T-cell (primary cell): Measurements from ENCODE around the gene C12orf43. TPM values are rescaled to one million over a fixed set of nuclear protein-coding genes. Genes with fewer than 3 reads are reported as not detected.

Experiments used
- ATAC-seq, 4 experiments: fragments of 200-7000 bp in 3 of 4; fragments of 150-1000 bp in 1 of 4; cut with Tn5 transposase; replicated peaks in 1 of 4; 1 replicate in 3 of 4; 2 replicates in 1 of 4; pipeline ENCODE4 v1.10.0; 2021; ENCODE audit warnings: moderate library complexity in 3 of 4, mild to moderate bottlenecking in 2 of 4, moderate number of reproducible peaks in 1 of 4
- CTCF ChIA-PET, 2 donors: fragments of 300-600 bp; sonication (Branson Sonifier 250); formaldehyde crosslinking; loops; one replicate each; lab custom pipeline; 2022; ENCODE audit warnings: antibody characterized with exemption in 2 of 2; lab: Charles Lee
- POLR2A ChIA-PET, 2 donors: fragments of 300-600 bp; sonication (Branson Sonifier 250); formaldehyde crosslinking; loops; one replicate each; lab custom pipeline; 2022; ENCODE audit warnings: antibody characterized with exemption in 2 of 2; lab: Charles Lee
- DNase-seq, 35 experiments: peaks; one replicate each; pipeline versions ENCODE4 v3.0.0 to v3.0.0-alpha.2; 2013 to 2023
- H3K27ac ChIP-seq: one replicate; pipeline ENCODE4 v1.5.1; 2013; ENCODE audit warnings: low read length
- H3K27me3 ChIP-seq, 2 experiments: replicated peaks in 1 of 2; 1 replicate in 1 of 2; 2 replicates in 1 of 2; pipeline versions ENCODE4 v1.6.1 to v1.7.0; 2013; ENCODE audit warnings: low read length in 1 of 2, mixed read lengths in 1 of 2; ENCODE audit not compliant: control insufficient read depth in 2 of 2, insufficient read depth in 2 of 2; ENCODE audit errors: extremely low read depth in 1 of 2
- H3K36me3 ChIP-seq, 2 donors: 1 replicate in 1 of 2; 2 replicates in 1 of 2; pipeline versions ENCODE4 v1.6.1 to v1.7.0; 2013; ENCODE audit warnings: low read length in 1 of 2; ENCODE audit not compliant: control insufficient read depth in 2 of 2, insufficient read depth in 1 of 2; ENCODE audit errors: extremely low read depth in 1 of 2
- H3K4me1 ChIP-seq, 2 experiments: 1 replicate in 1 of 2; 2 replicates in 1 of 2; pipeline versions ENCODE4 v1.6.1 to v1.7.0; 2013; ENCODE audit warnings: low read length in 2 of 2, mixed read lengths in 1 of 2; ENCODE audit not compliant: insufficient read depth in 2 of 2, control insufficient read depth in 1 of 2; ENCODE audit errors: extremely low read depth in 1 of 2
- H3K4me3 ChIP-seq, 2 donors: 1 replicate in 1 of 2; 2 replicates in 1 of 2; pipeline versions ENCODE4 v1.5.1 to v1.7.0; 2013; ENCODE audit warnings: mild to moderate bottlenecking in 2 of 2, low read length in 1 of 2, moderate library complexity in 1 of 2; ENCODE audit not compliant: control insufficient read depth in 1 of 2; ENCODE audit errors: extremely low read depth in 1 of 2
- H3K9me3 ChIP-seq: 2 replicates; pipeline ENCODE4 v1.7.0; 2013
- H3K27ac Mint-ChIP-seq, 2 donors: one replicate each; pipeline ENCODE4 v1.8.0; 2020 to 2021; ENCODE audit warnings: mild to moderate bottlenecking in 2 of 2, mixed read lengths in 2 of 2
- H3K27me3 Mint-ChIP-seq, 2 donors: one replicate each; pipeline ENCODE4 v1.8.0; 2021 to 2022; ENCODE audit warnings: mixed read lengths in 2 of 2
- H3K36me3 Mint-ChIP-seq: one replicate; pipeline ENCODE4 v1.8.0; 2021; ENCODE audit warnings: mixed read lengths
- H3K4me1 Mint-ChIP-seq, 3 donors: one replicate each; pipeline ENCODE4 v1.8.0; 2020 to 2022; ENCODE audit warnings: mixed read lengths in 3 of 3, mild to moderate bottlenecking in 1 of 3
- H3K4me3 Mint-ChIP-seq, 3 donors: one replicate each; pipeline ENCODE4 v1.8.0; 2020 to 2022; ENCODE audit warnings: mild to moderate bottlenecking in 3 of 3, mixed read lengths in 3 of 3, moderate library complexity in 3 of 3
- H3K9me3 Mint-ChIP-seq, 3 donors: one replicate each; pipeline ENCODE4 v1.8.0; 2020 to 2022; ENCODE audit warnings: mixed read lengths in 3 of 3
- WGBS: methylation state at CpG from one replicate; pipeline ENCODE4 v1.1.5; 2013; ENCODE audit warnings: missing lambda C conversion rate; ENCODE audit not compliant: insufficient coverage; 5-methylcytosine and 5-hydroxymethylcytosine counted together
- total RNA-seq, 35 experiments: library from RNA in 6 of 35; stranded (reverse) in 6 of 35; fragments of 120-200 nt in 1 of 35; gene quantifications; one replicate each; pipeline versions ENCODE4 v1.2.1 to v1.2.4 and lab custom pipeline; 2013 to 2026

Gene C12orf43
- total RNA-seq, 5 donors from 2014 or later (not counting 1 experiment from before 2014, with no cell fraction given), result 15.5 to 19.4 (median 18.2) TPM

- peak overlapping the region; percentile 41 to 70 (median 48) for H3K4me3 Mint-ChIP-seq
- peaks cover 0 to 17% of the 10 kb centered on the region in 2 donors for H3K36me3 ChIP-seq
- DNase-seq, result peak in 1 of 35 experiments; percentile 29
- WGBS, result 100% methylated on average over 3 of the region's 9 CpGs
- H3K9me3 ChIP-seq, result no peaks in the 10 kb centered on the region
- no peak for ATAC-seq
- H3K4me3 ChIP-seq, result no peak overlapping the region
- ChIA-PET POLR2A (no interaction called here), CTCF (interaction anchor here (0.7 to 1.5 kb wide), 4 partner anchors 25 to 1775 kb away, joined by 3 to 5 read pairs (median 4); no protein-coding TSS in a partner anchor)
- peak overlapping the region; percentile 87 for H3K27ac ChIP-seq
- H3K27me3 ChIP-seq, result no peaks in the 10 kb centered on the region
- H3K4me1 Mint-ChIP-seq, result peaks cover 55 to 65% (median 61%) of the 10 kb centered on the region in 3 donors
- H3K4me1 ChIP-seq, result peaks cover 7 to 71% of the 10 kb centered on the region in 2 experiments
- H3K9me3 Mint-ChIP-seq, result no peaks in the 10 kb centered on the region
- peak overlapping the region; percentile 96 to 97 for H3K27ac Mint-ChIP-seq
- no peaks in the 10 kb centered on the region for H3K27me3 Mint-ChIP-seq
- H3K36me3 Mint-ChIP-seq, result peaks cover 27% of the 10 kb centered on the region
Observed at GRCh38 chr12:121034616-121035305, 18.5 kb upstream of the C12orf43 start.

GRCh38 chr12:121033625-121034349, 17.5 kb upstream of the C12orf43 start:
- H3K4me1 Mint-ChIP-seq, result peaks cover 45 to 59% (median 58%) of the 10 kb centered on the region in 3 donors
- H3K4me1 ChIP-seq, result peaks cover 7 to 62% of the 10 kb centered on the region in 2 experiments

DNA sequence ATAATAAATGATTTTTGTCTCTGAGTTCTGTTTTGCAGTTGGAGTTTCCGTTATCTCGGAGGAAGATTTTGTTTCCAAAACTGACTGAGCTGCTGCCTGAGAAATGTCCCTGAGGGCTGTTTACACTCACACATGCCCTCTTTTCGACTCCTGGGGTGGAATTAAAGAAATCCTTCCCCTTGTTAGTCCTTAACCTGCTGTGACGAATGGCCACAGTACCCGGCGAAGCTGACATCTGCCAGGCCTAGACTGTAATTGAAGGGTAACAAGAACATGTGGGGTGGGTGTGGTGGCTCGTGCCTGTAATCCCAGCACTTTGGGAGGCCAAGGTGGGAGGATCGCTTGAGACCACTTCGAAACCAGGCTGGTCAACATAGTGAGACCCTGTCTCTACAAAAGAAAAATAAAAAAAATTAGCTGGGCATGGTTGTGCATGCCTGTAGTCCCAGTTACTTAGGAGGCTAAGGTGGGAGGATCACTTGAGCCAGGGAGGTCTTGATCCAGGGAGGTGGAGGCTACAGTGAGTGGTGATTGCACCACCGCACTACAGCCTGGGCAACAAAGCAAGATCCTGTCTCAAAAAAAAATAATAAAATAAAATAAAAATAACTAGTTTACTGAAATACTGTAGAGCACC, 14.4 kb upstream of the C12orf43 start:
- peak overlapping the region in 1 of 2 donors; percentile 36 for H3K27ac Mint-ChIP-seq
- CTCF ChIA-PET, result no interaction called here
- Histone ChIP-seq H3K9me3 (no peaks in the 10 kb centered on the region), H3K27me3 (no peaks in the 10 kb centered on the region), H3K36me3 (peaks cover 0 to 42% of the 10 kb centered on the region in 2 donors), H3K4me1 (peaks cover 0 to 39% of the 10 kb centered on the region in 2 experiments), H3K27ac (no peak overlapping the region), H3K4me3 (no peak overlapping the region)
- peaks cover 46% of the 10 kb centered on the region for H3K36me3 Mint-ChIP-seq
- ATAC-seq (no peak), DNase-seq (no peak)
- H3K27me3 Mint-ChIP-seq, result no peaks in the 10 kb centered on the region
- H3K9me3 Mint-ChIP-seq, result no peaks in the 10 kb centered on the region
- 93% methylated on average over 3 of the region's 10 CpGs for WGBS
- POLR2A ChIA-PET, result no interaction called here
- no peak overlapping the region for H3K4me3 Mint-ChIP-seq
- peaks cover 28 to 37% (median 32%) of the 10 kb centered on the region in 3 donors for H3K4me1 Mint-ChIP-seq

More at GRCh38 chr12:121033625-121034349, 17.5 kb upstream of the C12orf43 start:
- ATAC-seq, result peak; percentile 79 to 93 (median 90)
- POLR2A ChIA-PET, result no interaction called here
- 44% methylated on average over 4 of the region's 10 CpGs for WGBS
- Histone ChIP-seq H3K27me3 (no peaks in the 10 kb centered on the region), H3K9me3 (no peaks in the 10 kb centered on the region), H3K4me3 (peak overlapping the region in 1 of 2 donors; percentile 26), H3K27ac (peak overlapping the region; percentile 87), H3K36me3 (peaks cover 0 to 19% of the 10 kb centered on the region in 2 donors)
- Mint-ChIP-seq H3K4me3 (peak overlapping the region; percentile 41 to 70 (median 48)), H3K27me3 (no peaks in the 10 kb centered on the region), H3K36me3 (peaks cover 27% of the 10 kb centered on the region), H3K27ac (peak overlapping the region; percentile 96 to 97), H3K9me3 (no peaks in the 10 kb centered on the region)
- CTCF ChIA-PET, result interaction anchor here (0.6 to 0.9 kb wide), 5 partner anchors 26 to 1776 kb away, joined by 3 to 6 read pairs (median 4); no protein-coding TSS in a partner anchor
- peak in 32 of 35 experiments; percentile 18 to 82 (median 46) for DNase-seq

- Mint-ChIP-seq H3K4me3 (no peak overlapping the region), H3K4me1 (peaks cover 0 to 4% (median 0%) of the 10 kb centered on the region in 3 donors), H3K36me3 (peaks cover 49% of the 10 kb centered on the region), H3K9me3 (no peaks in the 10 kb centered on the region), H3K27me3 (no peaks in the 10 kb centered on the region), H3K27ac (no peak overlapping the region)
- no peak overlapping the region for H3K4me3 ChIP-seq
- ATAC-seq (no peak), DNase-seq (no peak)
- no peaks in the 10 kb centered on the region for H3K9me3 ChIP-seq
- no peak overlapping the region for H3K27ac ChIP-seq
- ChIA-PET POLR2A (no interaction called here), CTCF (interaction anchor here (0.7 to 2.2 kb wide), 4 partner anchors 9 to 34 kb away, joined by 3 to 6 read pairs (median 4); partner anchors contain the start of gene C12orf43 (in 1 of the 2))
- peaks cover 0 to 6% of the 10 kb centered on the region in 2 experiments for H3K4me1 ChIP-seq
- 100% methylated on average over 2 of the region's 10 CpGs for WGBS
- peaks cover 0 to 53% of the 10 kb centered on the region in 2 donors for H3K36me3 ChIP-seq
- H3K27me3 ChIP-seq, result no peaks in the 10 kb centered on the region
Observed at GRCh38 chr12:121026274-121027045, 10.2 kb upstream of the C12orf43 start.

GRCh38 chr12:121025442-121026226, 9.3 kb upstream of the C12orf43 start:
- ChIA-PET POLR2A (no interaction called here), CTCF (interaction anchor here (0.6 to 2.2 kb wide), 5 partner anchors 9 to 83 kb away, joined by 3 to 6 read pairs (median 3); partner anchors contain the start of gene C12orf43 (in 1 of the 2))
- no peaks in the 10 kb centered on the region for H3K27me3 ChIP-seq
- H3K4me1 ChIP-seq, result peaks cover 0 to 6% of the 10 kb centered on the region in 2 experiments
- peaks cover 0 to 4% (median 0%) of the 10 kb centered on the region in 3 donors for H3K4me1 Mint-ChIP-seq
- H3K36me3 Mint-ChIP-seq, result peaks cover 46% of the 10 kb centered on the region
- ATAC-seq (no peak), DNase-seq (no peak)
- H3K4me3 ChIP-seq, result no peak overlapping the region
- WGBS, result 98% methylated on average over 7 of the region's 11 CpGs
- H3K9me3 ChIP-seq, result no peaks in the 10 kb centered on the region
- H3K36me3 ChIP-seq, result peaks cover 0 to 58% of the 10 kb centered on the region in 2 donors
- H3K27ac ChIP-seq, result no peak overlapping the region
- no peaks in the 10 kb centered on the region for H3K27me3 Mint-ChIP-seq
- H3K4me3 Mint-ChIP-seq, result no peak overlapping the region
- H3K27ac Mint-ChIP-seq, result no peak overlapping the region
- H3K9me3 Mint-ChIP-seq, result no peaks in the 10 kb centered on the region
